Fibroblast of skin of left biceps (primary cell): ENCODE measurements around the gene SNAPC1.
"Not testable (repeated sequence)": the region's sequence is repeated elsewhere in the genome, so short reads cannot be mapped to it uniquely, and the experiment has no call there.

Experiments
- DNase-seq, 2 experiments: peaks; one replicate each; pipeline ENCODE4 v3.0.0-alpha.2; 2013; ENCODE audit warnings: low read depth in 2 of 2

The SNAPC1 gene

GRCh38 chr14:61750708-61751474, 11.3 kb upstream of the SNAPC1 start:
- DNase-seq, result no peak

- DNase-seq, result no peak
Observed at GRCh38 chr14:61751475-61751989, 10.7 kb upstream of the SNAPC1 start.

DNA sequence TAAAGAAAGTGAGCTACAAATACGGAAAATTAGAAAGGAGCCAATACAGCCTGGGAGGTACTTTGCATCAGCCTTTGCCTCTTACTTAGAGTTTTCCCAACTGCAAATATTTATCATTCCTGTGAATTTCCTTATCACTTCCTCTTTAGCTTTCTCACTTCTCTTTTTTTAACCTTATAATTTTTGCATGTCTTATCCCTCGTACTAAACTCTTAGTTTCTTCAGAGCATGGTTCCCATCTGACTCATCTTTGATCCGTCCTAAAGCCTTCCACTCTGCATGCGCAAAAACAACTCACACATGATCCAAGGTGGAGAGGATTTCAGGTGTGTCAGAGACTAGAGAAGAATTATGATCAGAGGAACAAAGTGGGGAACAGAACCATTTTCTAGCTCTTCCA, 9.6 kb upstream of the SNAPC1 start:
- no peak for DNase-seq

DNA sequence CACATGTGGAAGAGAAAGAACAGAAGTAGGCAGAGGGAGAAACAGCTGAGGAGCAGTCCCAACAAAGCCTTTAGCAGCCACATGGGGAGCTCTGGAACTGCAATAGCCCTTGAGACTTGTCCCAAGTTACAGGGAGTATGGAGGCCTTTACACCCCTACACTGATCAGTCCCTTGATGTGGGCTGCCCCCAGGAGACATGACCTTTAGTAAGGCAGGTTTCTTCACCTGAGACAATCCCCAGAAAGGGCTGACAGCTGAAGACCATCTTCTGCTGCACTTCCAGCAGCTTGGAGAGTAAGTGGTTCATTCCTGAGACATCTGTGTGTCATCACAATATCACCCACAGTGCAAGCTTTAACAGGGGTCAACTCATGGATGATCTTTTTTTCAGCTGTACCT, 8.6 kb upstream of the SNAPC1 start:
- DNase-seq, result no peak

- DNase-seq, result no peak
Observed at GRCh38 chr14:61754627-61755381, 7.4 kb upstream of the SNAPC1 start.

DNA sequence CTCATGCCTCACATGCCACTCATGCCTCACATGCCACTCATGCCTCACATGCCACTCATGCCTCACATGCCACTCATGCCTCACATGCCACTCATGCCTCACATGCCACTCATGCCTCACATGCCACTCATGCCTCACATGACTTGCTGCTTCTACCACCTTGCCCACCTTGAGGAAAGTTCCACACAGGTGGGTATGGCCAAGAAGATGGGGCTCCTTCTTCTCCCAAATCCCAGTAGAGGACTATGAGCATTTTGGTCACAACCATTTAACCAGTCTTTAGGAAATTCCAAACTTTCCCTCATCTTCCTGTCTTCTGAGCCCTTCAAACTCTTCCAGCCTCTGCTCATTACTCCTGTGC, 6.9 kb upstream of the SNAPC1 start:
- not testable (repeated sequence) for DNase-seq

GRCh38 chr14:61756135-61756534, 6.1 kb upstream of the SNAPC1 start:
- DNase-seq, result no peak

DNA sequence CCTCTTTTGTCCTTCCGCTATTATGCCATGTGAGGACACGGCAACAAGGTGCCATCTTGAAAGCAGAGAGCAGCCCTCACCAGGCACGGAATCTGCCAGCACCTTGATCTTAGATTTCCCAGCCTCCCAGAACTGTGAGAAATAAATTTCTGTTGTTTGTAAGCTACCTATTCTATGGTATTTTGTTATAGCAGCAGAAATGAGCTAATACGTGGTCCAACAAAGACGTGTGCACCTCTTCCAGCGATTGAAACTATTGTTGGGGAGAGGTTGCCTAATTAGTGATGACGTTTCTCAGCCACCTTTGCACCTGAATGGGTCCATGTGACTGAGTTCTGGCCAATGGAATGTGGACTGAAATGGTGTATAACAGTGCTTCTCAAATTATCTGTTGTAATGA, 2.3 kb upstream of the SNAPC1 start:
- DNase-seq, result no peak

DNA sequence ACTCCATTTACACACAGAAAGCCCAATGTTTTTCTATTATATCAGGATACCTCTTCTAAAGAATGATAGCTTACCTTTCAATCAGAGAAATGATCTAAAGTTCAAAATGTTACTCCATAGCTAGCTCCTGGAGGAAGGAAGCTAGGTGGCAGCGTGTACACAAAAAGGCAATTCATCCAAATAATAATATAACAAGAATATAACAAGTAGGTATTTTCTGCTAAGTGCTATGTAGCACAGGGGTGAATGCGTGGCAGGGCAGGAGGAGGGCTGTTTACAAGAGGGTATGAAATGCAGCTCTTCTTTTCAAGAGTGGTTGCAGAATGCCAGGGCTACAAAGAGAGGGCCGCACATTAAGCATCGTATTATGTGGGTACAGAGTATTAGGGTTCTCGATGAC, 663 bp upstream of the SNAPC1 start:
- DNase-seq, result no peak

GRCh38 chr14:61764342-61765122, 2.3 kb downstream of the SNAPC1 start:
- no peak for DNase-seq

- DNase-seq, result no peak
Observed at GRCh38 chr14:61765225-61765943, 3.2 kb downstream of the SNAPC1 start.

DNA sequence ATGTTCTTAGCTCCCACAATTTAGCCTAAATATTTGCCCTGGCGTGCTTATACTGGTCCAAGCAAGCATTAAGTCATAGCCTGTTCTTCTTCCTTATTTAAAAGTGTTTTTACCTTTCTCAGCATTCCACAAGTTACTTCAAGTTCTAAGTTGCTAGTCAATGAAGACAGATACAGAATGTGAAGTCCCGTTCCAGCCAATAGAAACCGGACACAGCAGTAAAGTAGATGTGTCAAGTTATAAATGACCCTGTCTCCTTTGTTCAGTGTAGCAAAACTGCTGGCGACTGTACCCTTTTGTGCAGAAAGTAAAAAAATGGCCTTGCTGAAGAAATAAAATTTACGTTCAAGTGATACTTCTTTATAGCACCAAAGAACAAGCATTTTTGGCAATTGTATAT, 3.9 kb downstream of the SNAPC1 start:
- no peak for DNase-seq

GRCh38 chr14:61768240-61768639, 6.0 kb downstream of the SNAPC1 start:
- no peak for DNase-seq

DNA sequence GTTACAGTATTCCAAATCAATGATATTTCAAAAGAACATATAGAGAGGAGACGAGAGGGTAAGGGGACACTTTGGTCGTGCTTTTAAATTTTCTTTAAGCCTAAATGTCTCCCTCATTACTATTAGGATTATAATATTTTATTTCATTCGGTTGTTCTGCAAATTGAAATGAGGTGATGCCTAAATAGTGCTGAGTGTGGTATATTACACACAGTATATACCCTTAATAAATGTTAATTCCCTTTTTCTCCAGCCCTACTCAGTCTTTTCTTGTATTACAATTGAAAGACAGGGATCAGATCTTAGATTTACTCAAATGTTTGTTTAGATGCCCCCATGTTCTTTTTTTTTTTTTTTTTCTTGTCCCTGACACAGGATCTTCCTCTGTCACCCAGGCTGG, 7.7 kb downstream of the SNAPC1 start:
- no peak for DNase-seq

DNA sequence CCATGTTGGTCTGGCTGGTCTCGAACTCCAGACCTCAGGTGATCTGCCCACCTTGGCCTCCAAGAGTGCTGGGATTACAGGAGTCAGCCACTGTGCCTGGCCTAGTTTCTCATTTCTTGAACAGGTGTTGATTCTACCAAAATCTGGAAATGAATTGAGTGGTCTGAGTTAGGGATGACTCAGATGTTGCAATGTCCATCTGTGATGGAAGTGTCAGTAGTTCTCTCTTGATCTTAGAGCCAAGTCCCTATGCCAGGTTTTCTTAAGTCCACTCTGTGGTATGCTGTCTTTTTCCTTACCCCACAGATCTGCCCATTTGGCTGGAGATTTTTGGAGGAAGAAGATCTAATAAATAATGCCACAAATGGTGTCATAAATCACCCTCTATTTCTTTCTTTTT, 12.6 kb downstream of the SNAPC1 start:
- no peak for DNase-seq

- DNase-seq, result no peak
Observed at GRCh38 chr14:61780125-61780524, 17.9 kb downstream of the SNAPC1 start.

DNA sequence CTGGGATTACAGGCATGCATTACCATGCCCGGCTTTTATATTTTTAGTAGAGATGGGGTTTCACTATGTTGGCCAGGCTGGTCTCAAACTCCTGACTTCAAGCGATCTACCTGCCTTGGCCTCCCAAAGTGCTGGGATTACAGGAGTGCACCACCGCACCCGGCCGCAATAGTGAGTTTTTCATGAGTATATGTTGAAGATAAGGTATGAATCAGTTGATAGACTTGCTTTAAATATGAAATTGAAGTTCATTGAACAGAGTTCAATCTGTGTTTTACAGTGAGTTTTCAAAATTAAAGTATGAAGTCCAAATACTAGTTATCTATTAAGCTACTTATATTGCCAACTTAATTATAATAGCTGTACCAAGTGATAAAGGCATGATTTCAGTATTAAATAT, 35.1 kb downstream of the SNAPC1 start:
- DNase-seq, result no peak

GRCh38 chr14:61802010-61802568, 39.9 kb downstream of the SNAPC1 start:
- no peak for DNase-seq

DNA sequence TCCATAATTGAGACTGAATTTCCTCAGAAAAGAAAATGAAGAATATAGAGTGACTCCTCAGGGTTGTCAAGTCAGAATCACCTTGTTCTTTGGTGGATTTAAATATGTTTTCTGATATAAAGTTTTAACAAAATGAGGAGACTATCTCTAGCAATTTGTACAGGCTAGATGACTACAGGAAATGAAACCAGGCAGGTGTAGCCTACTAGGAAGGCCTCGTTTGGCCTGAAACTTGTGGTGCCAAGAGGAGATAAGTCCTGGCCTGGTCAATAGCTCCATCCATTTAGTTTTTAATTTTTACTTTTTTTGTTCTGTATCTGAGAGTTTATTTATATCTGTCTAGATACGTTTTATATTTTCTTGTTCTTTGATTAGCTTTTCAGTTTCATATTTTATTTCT, 41.5 kb downstream of the SNAPC1 start:
- DNase-seq, result no peak

- DNase-seq, result no peak
Observed at GRCh38 chr14:61805451-61805850, 43.2 kb downstream of the SNAPC1 start.

GRCh38 chr14:61811882-61812346, 49.7 kb downstream of the SNAPC1 start:
- DNase-seq, result no peak
